SK-N-MC (cell line): ENCODE data around the gene DCLRE1A.

Experiments used
- EZH2 ChIP-seq: fragments of 200-600 bp; sonication (generic); IDR thresholded peaks from one replicate; pipeline ENCODE4 v1.6.1; 2017; ENCODE audit warnings: antibody characterized with exemption
- FOXP2 ChIP-seq: optimal IDR thresholded peaks from 2 replicates; pipeline ENCODE3; 2011; ENCODE audit warnings: mild to moderate bottlenecking, moderate library complexity; ENCODE audit not compliant: insufficient read depth; ENCODE audit errors: extremely low read length, control extremely low read depth
- POLR2AphosphoS5 ChIP-seq: IDR thresholded peaks from 2 replicates; pipeline ENCODE4 v1.6.1; 2012; ENCODE audit warnings: mild to moderate bottlenecking, low read depth, low read length, borderline replicate concordance

GRCh38 chr10:113823389-113823788, 30.5 kb downstream of the DCLRE1A start:
- TF ChIP-seq EZH2 = no peak
- no peak for TF ChIP-seq FOXP2
- TF ChIP-seq POLR2AphosphoS5 = no peak
